ENCODE measurements around the gene EPHB2. TPM values are rescaled to one million over a fixed set of nuclear protein-coding genes. Genes with fewer than 3 reads are reported as not detected.

The EPHB2 gene
- total RNA-seq, 1 donor from 2014 or later: not detected

DNA sequence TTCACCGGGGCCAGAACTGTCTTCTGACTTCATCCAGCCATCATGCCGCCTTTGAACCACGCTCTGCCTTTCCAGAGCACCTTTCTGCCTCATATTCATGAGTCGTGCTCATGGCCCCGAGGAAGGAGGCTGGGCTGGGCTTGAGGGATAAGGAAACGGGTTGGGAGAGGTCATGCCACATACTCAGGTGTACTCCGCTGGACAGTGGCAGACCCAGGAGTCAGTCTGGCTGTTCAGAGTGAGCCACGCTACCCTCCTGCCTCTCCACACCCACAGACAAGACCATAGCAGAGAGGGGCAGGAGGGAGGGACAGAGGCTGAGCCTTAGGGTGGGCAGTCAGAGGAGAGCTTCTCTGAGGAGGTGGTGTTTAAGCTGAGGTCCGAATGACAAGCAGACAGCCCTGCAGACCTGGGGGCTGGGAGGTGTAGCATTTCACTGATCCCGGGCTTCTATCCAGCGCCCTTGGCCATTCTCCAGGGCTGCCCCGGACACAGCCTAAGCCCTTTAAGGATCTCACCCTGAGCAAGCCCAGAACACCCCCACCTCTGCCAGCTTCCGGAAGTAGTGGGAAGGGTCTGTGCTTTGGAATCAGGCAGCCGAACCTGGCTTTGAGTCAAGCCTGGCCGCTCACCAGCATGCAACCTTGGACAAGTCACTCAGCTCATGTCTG lies 159.7 kb downstream of the EPHB2 start:
- intact Hi-C loops (cut with micrococcal nuclease): no loop called here
- no peaks in the 10 kb centered on the region for H3K4me1 Mint-ChIP-seq (ENCODE audit: low read depth)
- H3K27ac Mint-ChIP-seq: no peak overlapping the region
- no peak for DNase-seq (ENCODE audit: low spot score)
- H3K36me3 Mint-ChIP-seq (ENCODE audit: low read depth): no peaks in the 10 kb centered on the region
- no peak overlapping the region for H3K4me3 Mint-ChIP-seq (ENCODE audit: low read depth)
- no peaks in the 10 kb centered on the region for H3K27me3 Mint-ChIP-seq (ENCODE audit: low read depth)
- no peaks in the 10 kb centered on the region for H3K9me3 Mint-ChIP-seq

DNA sequence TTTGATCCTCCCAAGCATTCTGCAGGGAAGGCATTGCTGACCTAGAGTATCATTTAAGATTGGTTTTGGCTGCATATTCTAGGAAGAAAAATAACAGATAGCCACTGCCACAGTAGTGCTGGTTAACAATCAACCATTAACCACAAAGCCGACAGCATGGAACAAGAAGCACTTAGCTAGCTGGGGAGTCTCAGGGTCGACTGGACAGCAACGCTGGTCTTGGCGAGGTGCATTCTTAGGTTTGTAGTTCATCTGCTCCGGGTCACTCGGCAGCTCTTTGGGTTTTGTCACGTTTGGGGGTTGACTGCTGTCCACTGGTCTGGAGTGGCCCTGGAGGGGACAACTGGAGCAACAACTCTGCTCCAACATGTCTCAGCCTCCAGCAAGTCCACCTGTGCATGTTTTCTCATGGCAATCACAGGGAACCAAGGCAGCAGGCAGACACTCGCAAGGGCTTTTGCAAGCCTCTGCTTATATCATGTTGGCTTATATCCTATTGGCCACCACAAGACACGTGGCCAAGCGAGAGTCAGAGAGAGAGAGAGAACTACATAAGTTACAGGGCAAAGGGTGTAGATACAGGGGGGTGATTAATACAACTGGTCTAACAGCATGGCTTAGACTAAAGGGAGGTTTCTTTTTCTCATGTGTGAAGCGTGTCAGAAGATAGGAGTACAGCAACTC lies 162.5 kb downstream of the EPHB2 start:
- Mint-ChIP-seq H3K4me1 (ENCODE audit: low read depth) (no peaks in the 10 kb centered on the region), H3K9me3 (no peaks in the 10 kb centered on the region), H3K27ac (no peak overlapping the region)

DNA sequence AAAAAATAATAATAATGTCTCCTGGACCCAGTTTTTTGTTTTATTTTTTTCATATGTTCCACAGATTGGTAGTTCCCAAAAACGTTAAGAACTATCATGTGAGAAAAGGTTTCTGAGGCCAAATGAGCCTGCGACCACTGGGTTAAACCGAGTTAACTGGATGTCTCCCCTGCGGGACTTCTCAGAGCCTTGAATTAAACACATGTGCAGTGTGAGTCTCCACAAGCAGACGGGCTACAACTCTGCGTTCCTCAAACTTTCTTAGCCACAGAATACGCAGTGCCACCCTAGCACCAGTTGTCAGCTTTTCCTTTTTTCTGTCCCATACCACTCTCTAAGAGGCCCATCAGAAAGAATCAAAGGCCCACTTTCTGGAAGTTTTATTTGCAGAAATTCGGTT lies 164.1 kb downstream of the EPHB2 start:
- no peak overlapping the region for H3K4me3 Mint-ChIP-seq (ENCODE audit: low read depth)
- intact Hi-C loops (cut with micrococcal nuclease): no loop called here
- no peak for DNase-seq (ENCODE audit: low spot score)
- H3K4me1 Mint-ChIP-seq (ENCODE audit: low read depth): no peaks in the 10 kb centered on the region
- H3K27ac Mint-ChIP-seq: no peak overlapping the region
- no peaks in the 10 kb centered on the region for H3K27me3 Mint-ChIP-seq (ENCODE audit: low read depth)
- H3K36me3 Mint-ChIP-seq (ENCODE audit: low read depth): no peaks in the 10 kb centered on the region
- no peaks in the 10 kb centered on the region for H3K9me3 Mint-ChIP-seq

More for the DNA sequence above, 162.5 kb downstream of the EPHB2 start:
- Mint-ChIP-seq H3K36me3 (ENCODE audit: low read depth) (no peaks in the 10 kb centered on the region), H3K27me3 (ENCODE audit: low read depth) (no peaks in the 10 kb centered on the region), H3K4me3 (ENCODE audit: low read depth) (no peak overlapping the region)
- no peak for DNase-seq (ENCODE audit: low spot score)
- intact Hi-C loops (cut with micrococcal nuclease): no loop called here

DNA sequence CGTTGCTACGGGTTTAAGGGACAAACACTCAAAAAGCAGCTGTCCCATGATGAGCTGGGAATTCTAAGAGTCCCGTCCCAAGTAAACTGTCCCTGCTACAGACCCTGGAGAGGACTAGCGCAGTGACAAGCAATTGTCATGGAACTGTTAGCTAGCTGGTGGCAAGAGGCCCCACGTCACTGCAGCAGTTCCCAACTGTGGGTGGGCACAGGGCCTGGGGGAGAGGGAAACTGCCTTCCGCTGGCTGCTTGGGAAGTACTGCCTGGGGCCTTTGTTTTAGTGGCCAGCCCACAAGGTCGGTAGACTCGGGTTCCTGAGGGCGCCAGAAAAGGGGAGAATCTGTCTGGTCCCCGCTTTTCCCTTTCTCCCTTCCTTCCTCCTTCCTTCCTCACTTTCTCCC lies 164.6 kb downstream of the EPHB2 start:
- H3K27ac Mint-ChIP-seq: no peak overlapping the region
- no peaks in the 10 kb centered on the region for H3K4me1 Mint-ChIP-seq (ENCODE audit: low read depth)
- no peaks in the 10 kb centered on the region for H3K27me3 Mint-ChIP-seq (ENCODE audit: low read depth)
- no peaks in the 10 kb centered on the region for H3K36me3 Mint-ChIP-seq (ENCODE audit: low read depth)
- H3K9me3 Mint-ChIP-seq: no peaks in the 10 kb centered on the region
- H3K4me3 Mint-ChIP-seq (ENCODE audit: low read depth): no peak overlapping the region
- intact Hi-C loops (cut with micrococcal nuclease): no loop called here
- DNase-seq (ENCODE audit: low spot score): no peak

DNA sequence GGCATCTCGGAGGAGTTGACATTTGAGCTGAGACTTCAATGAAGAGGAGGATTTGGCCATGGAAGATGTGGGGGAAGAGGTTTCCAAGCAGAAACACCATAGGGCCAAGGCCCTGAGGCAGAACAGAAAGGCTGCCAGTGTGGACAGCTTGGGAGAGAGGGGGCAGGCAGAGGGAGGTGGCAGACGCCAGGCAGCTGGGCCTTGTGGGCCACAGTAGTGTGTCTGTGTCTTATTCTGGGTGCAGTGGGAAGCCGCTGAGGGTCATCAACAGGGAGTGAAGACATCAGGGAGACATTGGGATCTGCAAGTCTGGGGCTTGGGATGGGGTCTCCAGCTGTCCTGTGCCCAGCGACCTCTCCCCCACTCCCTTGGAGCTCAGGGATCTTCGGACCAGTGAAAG lies 165.2 kb downstream of the EPHB2 start:
- no peak for DNase-seq (ENCODE audit: low spot score)
- H3K27me3 Mint-ChIP-seq (ENCODE audit: low read depth): no peaks in the 10 kb centered on the region
- H3K36me3 Mint-ChIP-seq (ENCODE audit: low read depth): no peaks in the 10 kb centered on the region
- intact Hi-C loops (cut with micrococcal nuclease): no loop called here
- no peaks in the 10 kb centered on the region for H3K4me1 Mint-ChIP-seq (ENCODE audit: low read depth)
- no peak overlapping the region for H3K27ac Mint-ChIP-seq
- H3K9me3 Mint-ChIP-seq: no peaks in the 10 kb centered on the region
- no peak overlapping the region for H3K4me3 Mint-ChIP-seq (ENCODE audit: low read depth)

DNA sequence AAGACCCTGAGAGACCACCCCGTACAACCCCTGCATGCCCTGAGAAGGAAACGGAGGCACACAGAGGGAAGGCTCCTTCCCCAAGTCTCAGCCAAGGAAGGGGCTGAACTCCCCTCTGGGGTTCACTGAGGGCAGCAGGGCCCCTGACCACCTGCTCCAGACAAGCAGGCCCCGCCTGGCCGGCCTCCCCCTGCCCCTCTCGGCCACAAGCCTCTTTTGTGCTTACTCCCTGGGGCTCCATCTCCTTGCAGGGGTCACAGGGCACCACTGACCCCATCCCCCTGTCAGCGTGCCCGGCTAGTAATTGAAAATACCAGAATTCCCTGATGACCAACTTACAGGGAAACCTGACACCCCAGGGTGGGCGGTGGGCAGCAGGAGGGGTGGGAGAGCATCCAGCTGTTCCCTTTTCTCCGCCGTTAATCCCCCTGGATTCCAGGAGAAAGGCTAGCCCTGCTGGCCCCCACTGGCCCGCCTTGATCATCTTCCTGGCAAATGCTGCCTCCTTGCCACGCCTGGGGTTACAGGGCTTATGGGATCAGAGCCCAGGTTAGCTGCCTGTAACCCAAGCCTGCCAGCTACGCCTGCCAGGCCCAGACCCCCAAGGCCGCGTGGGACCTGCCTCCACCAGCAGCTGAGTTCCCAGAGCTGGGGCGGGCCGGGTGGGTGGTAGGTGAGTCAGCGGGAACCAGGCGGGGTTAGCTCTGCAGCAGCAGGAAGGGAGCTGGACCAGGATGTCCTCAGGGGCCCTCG lies 165.9 kb downstream of the EPHB2 start:
- intact Hi-C loops (cut with micrococcal nuclease): no loop called here
- no peaks in the 10 kb centered on the region for H3K9me3 Mint-ChIP-seq
- H3K27ac Mint-ChIP-seq: no peak overlapping the region
- H3K4me3 Mint-ChIP-seq (ENCODE audit: low read depth): no peak overlapping the region
- no peak for DNase-seq (ENCODE audit: low spot score)
- no peaks in the 10 kb centered on the region for H3K27me3 Mint-ChIP-seq (ENCODE audit: low read depth)
- H3K4me1 Mint-ChIP-seq (ENCODE audit: low read depth): no peaks in the 10 kb centered on the region
- H3K36me3 Mint-ChIP-seq (ENCODE audit: low read depth): no peaks in the 10 kb centered on the region

DNA sequence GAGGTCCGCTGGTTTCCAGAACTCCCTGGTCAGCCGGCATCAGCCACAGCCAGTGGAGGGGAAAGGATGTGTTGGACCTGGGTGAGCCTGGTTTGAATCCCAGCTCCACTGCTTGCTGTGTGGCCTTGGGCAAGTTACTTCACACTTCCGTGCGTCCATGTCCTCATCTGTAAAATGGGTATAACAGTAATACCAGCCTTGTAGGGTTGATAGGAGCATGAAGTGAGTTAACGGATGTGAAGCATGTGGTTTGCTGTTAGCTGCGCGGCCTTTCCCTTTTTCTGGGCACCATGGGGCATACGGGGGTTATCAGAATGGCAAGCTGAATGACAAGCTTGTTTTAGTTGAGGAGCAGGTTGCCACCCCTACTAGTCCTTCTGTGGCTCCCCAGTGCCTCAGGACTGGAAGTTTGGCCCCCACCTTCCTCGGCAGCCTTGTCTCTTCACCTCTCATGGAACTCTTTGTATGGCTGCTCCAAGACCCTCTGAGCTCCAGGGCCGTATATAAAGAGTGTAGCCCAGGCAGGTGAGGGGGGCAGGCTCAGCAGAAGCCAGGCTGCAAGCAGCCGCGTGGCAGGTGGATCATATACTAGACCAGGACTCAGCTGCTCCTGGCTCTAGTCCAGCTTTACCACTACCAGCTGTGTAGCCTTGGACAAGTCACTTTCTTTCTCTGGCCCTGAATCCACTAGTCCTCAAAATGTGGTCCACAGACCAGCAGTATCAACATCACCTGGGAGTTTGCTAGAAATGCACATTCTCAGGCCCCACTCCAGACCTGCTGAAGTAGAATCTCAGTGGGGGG lies 166.7 kb downstream of the EPHB2 start:
- Mint-ChIP-seq H3K27me3 (ENCODE audit: low read depth) (no peaks in the 10 kb centered on the region), H3K4me3 (ENCODE audit: low read depth) (no peak overlapping the region), H3K36me3 (ENCODE audit: low read depth) (no peaks in the 10 kb centered on the region), H3K9me3 (no peaks in the 10 kb centered on the region), H3K4me1 (ENCODE audit: low read depth) (no peaks in the 10 kb centered on the region), H3K27ac (no peak overlapping the region)
- intact Hi-C loops (cut with micrococcal nuclease): no loop called here
- no peak for DNase-seq (ENCODE audit: low spot score)

DNA sequence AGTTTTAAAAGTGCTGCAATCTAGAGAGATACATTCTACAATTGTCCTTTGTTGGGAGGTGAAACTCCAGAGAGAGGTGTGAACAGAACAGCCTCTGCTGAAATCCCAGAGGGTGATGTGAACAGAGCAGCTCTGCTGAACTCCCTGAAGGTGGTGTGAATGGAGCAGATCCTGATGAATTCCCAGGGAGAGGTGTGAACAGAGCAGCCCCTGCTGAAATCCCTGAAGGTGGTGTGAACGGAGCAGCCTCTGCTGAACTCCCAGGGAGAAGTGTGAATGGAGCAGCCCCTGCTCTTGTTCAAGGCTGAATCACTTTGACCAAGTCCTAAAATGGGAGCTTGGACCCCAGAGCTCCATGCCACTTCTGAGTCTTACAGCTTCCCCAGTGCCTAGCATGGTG lies 167.3 kb downstream of the EPHB2 start:
- H3K4me1 Mint-ChIP-seq (ENCODE audit: low read depth): no peaks in the 10 kb centered on the region
- H3K4me3 Mint-ChIP-seq (ENCODE audit: low read depth): no peak overlapping the region
- H3K36me3 Mint-ChIP-seq (ENCODE audit: low read depth): no peaks in the 10 kb centered on the region
- H3K9me3 Mint-ChIP-seq: no peaks in the 10 kb centered on the region
- H3K27ac Mint-ChIP-seq: no peak overlapping the region
- intact Hi-C loops (cut with micrococcal nuclease): no loop called here
- DNase-seq (ENCODE audit: low spot score): no peak
- no peaks in the 10 kb centered on the region for H3K27me3 Mint-ChIP-seq (ENCODE audit: low read depth)

DNA sequence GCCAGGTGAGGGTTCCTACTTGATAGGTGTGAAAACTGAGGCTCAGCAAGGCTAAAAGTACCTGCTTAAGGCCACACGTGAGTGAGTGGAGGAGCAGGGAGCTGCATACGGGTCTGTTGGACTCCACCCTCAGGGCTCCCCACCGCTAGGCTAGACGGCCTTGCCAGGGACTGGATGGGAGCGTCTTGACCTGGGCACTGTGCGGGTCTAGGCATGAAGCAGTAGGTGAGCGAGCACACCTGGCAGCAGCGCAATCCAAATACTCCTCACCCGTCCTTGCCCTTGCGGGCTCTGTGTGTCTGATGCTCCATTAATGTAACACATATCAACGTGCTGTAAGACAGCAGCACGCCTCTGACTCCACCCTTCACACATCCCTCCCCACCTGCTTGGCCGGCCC lies 168.0 kb downstream of the EPHB2 start:
- Mint-ChIP-seq H3K9me3 (no peaks in the 10 kb centered on the region), H3K4me1 (ENCODE audit: low read depth) (no peaks in the 10 kb centered on the region), H3K27me3 (ENCODE audit: low read depth) (no peaks in the 10 kb centered on the region), H3K27ac (no peak overlapping the region), H3K36me3 (ENCODE audit: low read depth) (no peaks in the 10 kb centered on the region), H3K4me3 (ENCODE audit: low read depth) (no peak overlapping the region)
- no peak for DNase-seq (ENCODE audit: low spot score)
- intact Hi-C loops (cut with micrococcal nuclease): no loop called here

DNA sequence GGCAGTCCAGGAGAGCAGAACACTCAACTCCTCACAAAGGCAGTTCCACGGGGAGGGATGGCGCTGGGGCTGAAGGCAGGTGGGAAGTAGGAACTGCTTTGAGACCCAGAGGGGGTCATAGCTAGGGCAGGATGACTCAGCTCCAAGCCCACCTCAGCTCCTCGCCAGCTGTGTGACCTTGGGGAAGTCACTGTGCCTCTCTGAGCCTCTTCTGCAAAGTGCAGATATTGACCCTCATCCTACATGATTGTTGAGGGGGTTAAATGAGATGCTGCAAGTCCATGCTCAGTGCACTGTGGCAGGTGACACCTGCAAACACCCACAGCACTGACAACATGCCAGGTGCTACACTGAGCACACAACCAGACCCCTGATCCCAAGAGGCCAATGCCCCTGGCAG lies 168.8 kb downstream of the EPHB2 start:
- Mint-ChIP-seq H3K27me3 (ENCODE audit: low read depth) (no peaks in the 10 kb centered on the region), H3K4me3 (ENCODE audit: low read depth) (no peak overlapping the region), H3K36me3 (ENCODE audit: low read depth) (no peaks in the 10 kb centered on the region), H3K27ac (no peak overlapping the region), H3K9me3 (no peaks in the 10 kb centered on the region), H3K4me1 (ENCODE audit: low read depth) (no peaks in the 10 kb centered on the region)
- no peak for DNase-seq (ENCODE audit: low spot score)
- intact Hi-C loops (cut with micrococcal nuclease): no loop called here

DNA sequence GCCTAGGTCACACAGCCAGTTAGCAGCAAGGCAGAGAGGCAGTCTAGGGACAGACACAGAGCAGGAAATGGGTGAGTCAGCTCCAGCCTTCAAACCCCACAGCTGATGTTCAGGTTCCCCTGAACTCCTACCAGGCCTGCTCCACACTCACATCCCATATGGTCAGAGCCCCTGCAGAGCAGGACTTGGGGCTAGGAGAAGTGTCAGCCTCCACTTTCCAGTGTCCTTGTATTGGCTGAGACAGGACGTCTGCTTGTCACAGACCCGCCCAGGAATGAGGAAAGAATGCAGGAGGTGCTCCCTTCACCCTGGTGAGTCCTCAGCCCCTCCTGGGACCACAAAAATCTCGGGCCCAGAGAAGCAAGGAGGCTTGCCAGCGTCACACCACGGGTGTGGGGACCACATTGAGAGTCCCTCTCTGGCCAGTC lies 169.5 kb downstream of the EPHB2 start:
- H3K36me3 Mint-ChIP-seq (ENCODE audit: low read depth): no peaks in the 10 kb centered on the region
- H3K4me1 Mint-ChIP-seq (ENCODE audit: low read depth): peaks cover 4% of the 10 kb centered on the region
- no peak for DNase-seq (ENCODE audit: low spot score)
- no peaks in the 10 kb centered on the region for H3K9me3 Mint-ChIP-seq
- no peak overlapping the region for H3K4me3 Mint-ChIP-seq (ENCODE audit: low read depth)
- H3K27me3 Mint-ChIP-seq (ENCODE audit: low read depth): no peaks in the 10 kb centered on the region
- H3K27ac Mint-ChIP-seq: no peak overlapping the region
- intact Hi-C loops (cut with micrococcal nuclease): loop anchor here (10.0 kb wide), 1 partner anchor 175 kb away; no protein-coding TSS in a partner anchor

DNA sequence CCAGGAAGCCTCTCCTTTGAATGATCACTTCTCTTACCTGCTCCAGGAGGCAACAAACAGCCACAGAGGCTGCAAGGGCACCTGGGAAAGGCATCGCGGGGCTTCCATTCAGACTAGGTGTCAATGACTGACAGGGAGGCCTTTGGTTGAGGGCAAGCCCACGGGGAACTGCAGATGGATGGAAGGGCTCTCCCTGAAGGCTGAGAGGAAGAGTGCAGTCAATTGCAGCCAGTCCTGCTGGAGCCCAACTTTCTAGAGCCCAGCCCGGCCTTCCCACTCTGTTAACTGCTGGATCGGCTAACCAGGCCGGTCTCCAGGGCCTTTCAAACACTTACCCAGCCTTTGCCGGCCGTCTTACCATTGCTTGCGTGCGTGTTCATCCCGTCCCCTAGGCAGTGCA lies 172.8 kb downstream of the EPHB2 start:
- H3K4me1 Mint-ChIP-seq (ENCODE audit: low read depth): peaks cover 6% of the 10 kb centered on the region
- H3K9me3 Mint-ChIP-seq: no peaks in the 10 kb centered on the region
- peaks cover 4% of the 10 kb centered on the region for H3K27me3 Mint-ChIP-seq (ENCODE audit: low read depth)
- no peak overlapping the region for H3K27ac Mint-ChIP-seq
- intact Hi-C loops (cut with micrococcal nuclease): loop anchor here (10.0 kb wide), 1 partner anchor 179 kb away; no protein-coding TSS in a partner anchor
- H3K36me3 Mint-ChIP-seq (ENCODE audit: low read depth): no peaks in the 10 kb centered on the region
- H3K4me3 Mint-ChIP-seq (ENCODE audit: low read depth): no peak overlapping the region
- DNase-seq (ENCODE audit: low spot score): no peak

All from activated T-helper 2 cell treated with anti-CD3 and anti-CD28 coated beads, Interferon-gamma antibody, Interleukin-2, Interleukin-4, amounts not matched to agents 10 μg/mL and 5 μg/mL and 100 μg/mL, durations not matched to agents 14 hours and 24 hours and 36 hours (primary cell).